CD4-positive, CD25-positive, alpha-beta regulatory T cell (primary cell): Measurements from ENCODE around the gene GGN. TPM values are rescaled to one million over a fixed set of nuclear protein-coding genes. Genes with fewer than 3 reads are reported as not detected.
"Not testable (repeated sequence)": the region's sequence is repeated elsewhere in the genome, so short reads cannot be mapped to it uniquely, and the experiment has no call there.

Experiments used
- ATAC-seq, 2 donors: fragments of 150-1000 bp; cut with Tn5 transposase; one replicate each; pipeline ENCODE4 v1.10.0; 2021; ENCODE audit warnings: low read depth in 2 of 2, moderate number of reproducible peaks in 2 of 2, moderate library complexity in 1 of 2
- DNase-seq, 3 donors: peaks; one replicate each; pipeline versions ENCODE4 v3.0.0 to v3.0.0-alpha.2; 2012 to 2022; ENCODE audit warnings: mixed read lengths in 1 of 3
- H3K27ac ChIP-seq: one replicate; pipeline ENCODE4 v1.7.0; 2013; ENCODE audit warnings: mild to moderate bottlenecking, low read length; ENCODE audit not compliant: insufficient read depth, poor library complexity, severe bottlenecking
- H3K27me3 ChIP-seq: one replicate; pipeline ENCODE4 v1.7.0; 2013; ENCODE audit warnings: low read length; ENCODE audit not compliant: control insufficient read depth, insufficient read depth
- H3K36me3 ChIP-seq: one replicate; pipeline ENCODE4 v1.7.0; 2013; ENCODE audit warnings: mild to moderate bottlenecking, low read length, moderate library complexity; ENCODE audit not compliant: control insufficient read depth, insufficient read depth
- H3K4me1 ChIP-seq: 2 replicates; pipeline ENCODE4 v1.7.0; 2013; ENCODE audit warnings: mild to moderate bottlenecking, low read length; ENCODE audit not compliant: insufficient read depth, control insufficient read depth, poor library complexity, severe bottlenecking
- H3K4me3 ChIP-seq: one replicate; pipeline ENCODE4 v1.7.0; 2013; ENCODE audit warnings: low read depth, mild to moderate bottlenecking, low read length, moderate library complexity
- H3K9me3 ChIP-seq, 2 experiments: 1 replicate in 1 of 2; 2 replicates in 1 of 2; pipeline ENCODE4 v1.7.0; 2013; ENCODE audit warnings: low read length in 2 of 2, mild to moderate bottlenecking in 1 of 2, moderate library complexity in 1 of 2; ENCODE audit not compliant: control insufficient read depth in 2 of 2
- H3K27ac Mint-ChIP-seq, 3 donors: one replicate each; pipeline ENCODE4 v1.8.0; 2020 to 2022; ENCODE audit warnings: mild to moderate bottlenecking in 3 of 3, mixed read lengths in 3 of 3, moderate library complexity in 2 of 3
- H3K27me3 Mint-ChIP-seq: one replicate; pipeline ENCODE4 v1.8.0; 2022; ENCODE audit warnings: mild to moderate bottlenecking, mixed read lengths
- H3K36me3 Mint-ChIP-seq: one replicate; pipeline ENCODE4 v1.8.0; 2020; ENCODE audit warnings: mixed read lengths
- H3K4me1 Mint-ChIP-seq, 4 donors: one replicate each; pipeline ENCODE4 v1.8.0; 2020 to 2022; ENCODE audit warnings: mixed read lengths in 4 of 4, mild to moderate bottlenecking in 1 of 4
- H3K4me3 Mint-ChIP-seq, 4 donors: one replicate each; pipeline ENCODE4 v1.8.0; 2020 to 2022; ENCODE audit warnings: mild to moderate bottlenecking in 4 of 4, mixed read lengths in 4 of 4, moderate library complexity in 3 of 4
- H3K9me3 Mint-ChIP-seq, 7 donors: one replicate each; pipeline ENCODE4 v1.8.0; 2020 to 2022; ENCODE audit warnings: mixed read lengths in 7 of 7, mild to moderate bottlenecking in 3 of 7, moderate library complexity in 2 of 7
- polyA plus RNA-seq, 4 donors: library from polyadenylated mRNA; unstranded; fragments of 300-500 nt; fragmentation: Illumina TruSeq; gene quantifications; one replicate each; pipeline ENCODE4 v1.2.3, GENCODE V29; 2021
- total RNA-seq: library from RNA; stranded (reverse); gene quantifications from one replicate; pipeline ENCODE4 v1.2.3, GENCODE V29; 2022

GGN gene
- total and polyA plus RNA-seq, 5 donors from 2014 or later: 0.91 TPM; not detected in 4

DNA sequence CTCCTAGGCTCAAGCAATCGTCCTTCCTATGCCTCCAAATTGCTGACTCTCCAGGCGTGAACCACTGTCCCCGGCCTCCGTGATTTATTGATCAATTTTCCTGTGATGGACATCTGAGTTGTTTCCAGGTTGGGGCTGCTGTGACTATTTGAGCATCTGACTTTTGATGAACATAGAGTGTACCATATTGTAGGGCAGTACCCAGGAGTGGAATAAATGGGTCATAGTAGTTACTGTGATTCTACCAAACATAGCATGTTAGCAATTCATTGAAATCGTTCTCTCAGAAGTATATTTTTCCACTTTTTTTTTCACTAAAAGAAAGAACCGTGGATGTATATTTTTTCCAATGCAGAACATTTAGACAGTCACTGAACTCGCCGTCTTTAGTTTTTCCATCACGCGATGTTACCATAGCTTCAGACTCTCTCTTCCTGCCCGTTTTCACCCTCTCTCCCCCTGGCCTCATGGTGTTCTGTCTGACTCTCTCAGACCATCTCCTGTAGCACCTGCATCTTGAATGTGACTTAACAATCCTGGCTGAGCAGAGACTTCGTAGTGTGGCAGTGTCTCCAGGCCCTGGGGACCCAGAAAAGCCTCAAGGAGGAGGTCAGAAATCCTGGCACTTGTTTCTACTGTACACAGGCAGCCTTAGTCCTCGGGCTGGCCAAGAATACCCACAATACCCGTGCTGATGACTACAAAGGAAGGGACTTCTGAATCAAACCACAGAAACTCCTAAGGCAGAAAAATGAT is 41.4 kb upstream of the GGN start:
- Histone ChIP-seq H3K4me3 (peak overlapping the region; percentile 54), H3K27ac (peak overlapping the region; percentile 5), H3K4me1 (peaks cover 39% of the 10 kb centered on the region), H3K36me3 (no peaks in the 10 kb centered on the region), H3K9me3 (no peaks in the 10 kb centered on the region), H3K27me3 (no peaks in the 10 kb centered on the region)
- no peaks in the 10 kb centered on the region for H3K36me3 Mint-ChIP-seq
- peak overlapping the region; percentile 89 to 93 (median 90) for H3K27ac Mint-ChIP-seq
- ATAC-seq: peak in 1 of 2 donors; percentile 28
- H3K9me3 Mint-ChIP-seq: peaks cover 0 to 1% (median 0%) of the 10 kb centered on the region in 7 donors
- peaks cover 17 to 49% (median 34%) of the 10 kb centered on the region in 4 donors for H3K4me1 Mint-ChIP-seq
- DNase-seq: peak in 1 of 3 donors; percentile 72
- H3K4me3 Mint-ChIP-seq: peak overlapping the region; percentile 27 to 62 (median 46)
- no peaks in the 10 kb centered on the region for H3K27me3 Mint-ChIP-seq

DNA sequence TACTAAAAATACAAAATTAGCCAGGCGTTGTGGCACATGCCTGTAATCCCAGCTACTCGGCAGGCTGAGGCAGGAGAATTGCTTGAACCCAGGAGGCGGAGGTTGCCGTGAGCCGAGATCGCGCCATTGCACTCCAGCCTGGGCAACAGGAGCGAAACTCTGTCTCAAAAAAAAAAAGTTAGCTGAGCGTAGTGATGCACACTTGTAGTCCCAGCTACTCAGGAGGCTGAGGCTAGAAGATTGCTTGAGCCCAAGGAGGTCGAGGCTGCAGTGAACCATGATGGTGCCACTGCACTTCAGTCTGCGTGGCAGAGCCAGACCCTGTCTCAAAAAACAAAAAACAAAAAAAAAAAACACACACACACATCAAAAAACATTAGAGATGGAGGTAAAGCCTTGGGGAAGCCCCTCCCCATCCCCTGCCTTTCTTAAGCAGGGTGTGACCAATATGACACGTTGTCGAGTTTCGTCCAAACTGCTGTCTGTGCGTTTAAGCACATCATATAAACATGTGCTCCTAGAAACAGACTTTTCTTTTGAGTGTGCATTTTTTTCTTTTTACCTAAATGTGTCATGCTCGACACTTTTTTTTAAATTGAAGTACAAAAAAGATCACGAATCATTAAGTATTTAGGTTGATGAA is 39.3 kb upstream of the GGN start:
- Mint-ChIP-seq H3K4me1 (peaks cover 13 to 39% (median 28%) of the 10 kb centered on the region in 4 donors), H3K4me3 (peak overlapping the region; percentile 76 to 95 (median 78)), H3K27ac (peak overlapping the region in 2 of 3 donors; percentile 63 to 93)
- H3K36me3 ChIP-seq, H3K9me3 Mint-ChIP-seq, H3K27me3 ChIP-seq, H3K27me3 Mint-ChIP-seq, H3K9me3 ChIP-seq, H3K36me3 Mint-ChIP-seq: not testable (repeated sequence)
- DNase-seq (peak; percentile 48 to 96 (median 52)), ATAC-seq (peak; percentile 77 to 80)
- Histone ChIP-seq H3K4me1 (peaks cover 33% of the 10 kb centered on the region), H3K4me3 (peak overlapping the region; percentile 46), H3K27ac (peak overlapping the region; percentile 77)

DNA sequence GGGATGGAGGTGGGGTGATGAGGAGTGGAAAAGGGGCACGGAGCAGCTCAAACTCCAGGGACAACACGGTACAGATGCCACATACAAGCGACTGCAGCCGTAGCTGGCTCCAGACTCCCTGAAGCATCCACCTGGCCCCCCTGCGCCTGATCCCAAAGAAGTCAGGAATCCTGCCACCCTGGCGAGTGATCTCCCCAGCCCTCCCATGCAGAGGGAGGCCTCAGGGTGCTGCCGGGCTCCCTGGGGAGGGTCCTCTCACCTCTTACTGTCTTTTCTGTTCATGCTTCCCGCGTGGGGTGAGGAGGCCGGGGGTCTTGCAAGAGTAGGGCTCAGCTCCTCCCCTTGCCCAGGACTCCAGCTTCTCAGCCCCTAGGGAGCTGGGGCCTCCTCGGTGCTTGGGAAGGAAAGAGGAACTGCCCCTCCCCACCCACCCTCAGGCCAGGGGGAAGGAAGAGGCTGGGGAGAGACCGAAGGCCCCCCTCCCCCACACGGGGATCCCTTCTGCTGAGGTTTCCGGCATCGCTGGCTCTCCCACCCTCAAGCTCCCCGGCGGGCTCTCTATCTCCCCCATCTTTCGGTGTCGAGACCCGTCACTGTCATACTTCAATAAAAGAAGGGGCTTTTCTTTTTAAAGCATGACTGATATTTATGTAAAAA is 38.1 kb upstream of the GGN start, which contains the start of gene RASGRP4:
RASGRP4 (minus strand) TSS at position 410 of the 657 bp plus-strand sequence; CDS start at position 282, 128 bp downstream.
- Histone ChIP-seq H3K36me3 (no peaks in the 10 kb centered on the region), H3K4me3 (peak within 1 kb of the TSS; percentile 72), H3K9me3 (no peaks in the 10 kb centered on the region), H3K4me1 (peaks cover 33% of the 10 kb centered on the region), H3K27me3 (no peaks in the 10 kb centered on the region), H3K27ac (peak within 1 kb of the TSS; percentile 77)
- ATAC-seq: peak in 1 of 2 donors; percentile 47
- peak; percentile 45 to 80 (median 49) for DNase-seq
- Mint-ChIP-seq H3K27ac (peak within 1 kb of the TSS; percentile 43 to 93 (median 85)), H3K9me3 (peaks cover 0 to 1% (median 0%) of the 10 kb centered on the region in 7 donors), H3K36me3 (no peaks in the 10 kb centered on the region), H3K4me3 (peak within 1 kb of the TSS; percentile 78 to 95 (median 86)), H3K4me1 (peaks cover 13 to 39% (median 28%) of the 10 kb centered on the region in 4 donors), H3K27me3 (no peaks in the 10 kb centered on the region)

DNA sequence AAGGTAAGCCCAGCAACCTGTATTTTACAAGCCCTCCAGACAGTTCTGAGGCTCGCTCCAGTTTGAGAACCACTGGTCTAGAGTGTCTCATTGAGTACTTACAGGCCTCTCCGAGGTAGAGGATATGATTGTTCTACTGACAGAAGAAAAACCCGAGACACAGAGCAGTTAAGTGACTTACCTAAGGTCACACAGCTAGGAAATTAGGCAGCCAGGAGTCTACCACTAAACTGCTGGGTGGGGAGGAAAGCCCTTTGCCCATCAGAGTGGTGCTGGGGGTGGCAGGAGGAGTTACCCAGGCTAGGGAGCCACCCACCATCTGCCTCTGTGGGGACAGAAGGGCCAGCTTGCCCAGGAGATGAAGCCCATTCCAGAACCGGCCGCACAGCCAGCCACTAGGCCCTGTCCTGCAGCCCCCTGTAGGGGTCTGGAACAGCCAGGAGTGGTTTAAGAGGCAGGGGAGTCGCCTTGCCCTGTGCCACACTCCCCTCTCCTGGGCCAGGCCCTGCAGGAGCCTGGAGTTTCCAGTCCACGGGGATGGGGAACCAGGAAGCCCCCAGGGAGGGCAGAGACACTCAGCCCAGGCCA is 37.5 kb upstream of the GGN start:
- DNase-seq: peak in 1 of 3 donors; percentile 35
- H3K27me3 Mint-ChIP-seq: no peaks in the 10 kb centered on the region
- H3K27ac Mint-ChIP-seq: peak overlapping the region; percentile 43 to 85 (median 82)
- no peaks in the 10 kb centered on the region for H3K36me3 Mint-ChIP-seq
- no peaks in the 10 kb centered on the region for H3K27me3 ChIP-seq
- H3K36me3 ChIP-seq: no peaks in the 10 kb centered on the region
- H3K27ac ChIP-seq: peak overlapping the region; percentile 77
- peaks cover 13 to 39% (median 28%) of the 10 kb centered on the region in 4 donors for H3K4me1 Mint-ChIP-seq
- H3K9me3 ChIP-seq: no peaks in the 10 kb centered on the region
- H3K4me3 ChIP-seq: no peak overlapping the region
- no peak for ATAC-seq
- H3K4me1 ChIP-seq: peaks cover 33% of the 10 kb centered on the region
- H3K4me3 Mint-ChIP-seq: peak overlapping the region; percentile 68 to 90 (median 80)
- H3K9me3 Mint-ChIP-seq: peaks cover 0 to 1% (median 0%) of the 10 kb centered on the region in 7 donors

DNA sequence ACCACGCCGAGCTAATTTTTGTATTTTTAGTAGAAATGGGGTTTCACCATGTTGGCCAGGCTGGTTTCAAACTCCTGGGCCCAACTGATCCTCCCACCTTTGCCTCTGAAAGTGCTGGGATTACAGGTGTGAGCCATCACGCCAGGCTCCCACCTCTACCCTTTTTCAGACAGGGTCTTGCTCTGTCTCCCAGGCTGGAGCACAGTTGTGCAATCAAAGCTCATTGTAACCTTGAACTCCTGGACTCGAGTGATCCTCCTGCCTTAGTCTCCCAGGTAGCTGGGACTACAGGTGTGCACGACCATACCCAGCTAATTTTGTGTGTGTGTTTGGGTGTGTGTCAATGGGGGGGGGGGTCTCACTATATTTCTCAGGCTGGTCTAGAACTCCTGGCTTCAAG is 36.4 kb upstream of the GGN start:
- Mint-ChIP-seq H3K4me1 (peaks cover 10 to 35% (median 23%) of the 10 kb centered on the region in 4 donors), H3K36me3 (no peaks in the 10 kb centered on the region), H3K27me3 (no peaks in the 10 kb centered on the region), H3K27ac (no peak overlapping the region), H3K9me3 (peaks cover 0 to 1% (median 0%) of the 10 kb centered on the region in 7 donors), H3K4me3 (peak overlapping the region in 1 of 4 donors; percentile 90)
- no peaks in the 10 kb centered on the region for H3K36me3 ChIP-seq
- H3K27ac ChIP-seq: no peak overlapping the region
- H3K4me3 ChIP-seq: no peak overlapping the region
- H3K27me3 ChIP-seq: no peaks in the 10 kb centered on the region
- peaks cover 27% of the 10 kb centered on the region for H3K4me1 ChIP-seq
- H3K9me3 ChIP-seq: no peaks in the 10 kb centered on the region
- DNase-seq (no peak), ATAC-seq (no peak)

GRCh38 chr19:38422438-38422837 is 34.6 kb upstream of the GGN start:
- Mint-ChIP-seq H3K27ac (no peak overlapping the region), H3K27me3 (no peaks in the 10 kb centered on the region), H3K4me3 (no peak overlapping the region), H3K9me3 (no peaks in the 10 kb centered on the region), H3K4me1 (peaks cover 14 to 38% (median 23%) of the 10 kb centered on the region in 4 donors), H3K36me3 (no peaks in the 10 kb centered on the region)
- DNase-seq (no peak), ATAC-seq (no peak)
- Histone ChIP-seq H3K4me3 (no peak overlapping the region), H3K27me3 (no peaks in the 10 kb centered on the region), H3K4me1 (peaks cover 29% of the 10 kb centered on the region), H3K36me3 (no peaks in the 10 kb centered on the region), H3K27ac (no peak overlapping the region), H3K9me3 (no peaks in the 10 kb centered on the region)

- H3K36me3 ChIP-seq: no peaks in the 10 kb centered on the region
- Mint-ChIP-seq H3K27me3 (no peaks in the 10 kb centered on the region), H3K4me3 (no peak overlapping the region), H3K27ac (no peak overlapping the region), H3K36me3 (no peaks in the 10 kb centered on the region), H3K4me1 (peaks cover 14 to 38% (median 23%) of the 10 kb centered on the region in 4 donors), H3K9me3 (no peaks in the 10 kb centered on the region)
- H3K27ac ChIP-seq: no peak overlapping the region
- no peak for ATAC-seq
- H3K4me1 ChIP-seq: peaks cover 27% of the 10 kb centered on the region
- DNase-seq: no peak
- H3K27me3 ChIP-seq: no peaks in the 10 kb centered on the region
- H3K4me3 ChIP-seq: no peak overlapping the region
- H3K9me3 ChIP-seq: no peaks in the 10 kb centered on the region
Measured at GRCh38 chr19:38421856-38422255, 34.0 kb upstream of the GGN start.
